Measurements from ENCODE around the gene WNT11.

WNT11 gene

DNA sequence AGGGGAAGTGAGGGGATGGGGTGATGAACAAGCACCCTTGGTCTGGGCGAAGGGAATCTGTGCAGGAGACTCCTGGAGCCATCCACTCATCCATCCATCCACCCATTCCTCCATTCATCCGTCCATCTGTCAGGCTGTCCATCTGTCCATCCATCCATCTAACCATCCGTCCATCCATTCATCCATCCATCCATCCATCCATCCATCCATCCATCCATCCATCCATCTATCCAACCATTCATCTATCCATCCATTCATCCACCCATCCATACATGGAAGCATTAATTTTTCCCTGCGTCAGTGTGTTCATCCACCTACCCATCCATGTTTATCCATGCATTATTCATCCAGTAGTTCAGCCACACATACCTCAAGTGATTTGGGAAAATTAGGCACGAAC lies 32.0 kb downstream of the WNT11 start:
- Histone ChIP-seq H4K20me1 (ENCODE audit: control insufficient read depth, insufficient read depth, low read depth, low read length) (no peaks in the 10 kb centered on the region), H3K4me1 (ENCODE audit: control insufficient read depth, low read length) (peaks cover 3% of the 10 kb centered on the region; the same call in 1 of the 2 replicates), H3K36me3 (ENCODE audit: control insufficient read depth, low read length) (no peaks in the 10 kb centered on the region), H3K4me3 (ENCODE audit: low read length) (no peak overlapping the region), H3K79me2 (ENCODE audit: control insufficient read depth, low read length) (no peaks in the 10 kb centered on the region), H3K9me2 (replicated peaks; ENCODE audit: control insufficient read depth, low read length) (no peaks in the 10 kb centered on the region), H3K27me3 (ENCODE audit: control insufficient read depth, low read length) (peaks cover 4% of the 10 kb centered on the region; the same call in 1 of the 2 replicates), H3K9me3 (ENCODE audit: control insufficient read depth, insufficient read depth, low read length) (no peaks in the 10 kb centered on the region), H3K27ac (ENCODE audit: low read depth, low read length) (no peak overlapping the region), H3K4me2 (ENCODE audit: low read length) (no peak overlapping the region), H3F3A (ENCODE audit: control insufficient read depth, insufficient read depth) (no peaks in the 10 kb centered on the region)
- TF ChIP-seq CTCF (IDR thresholded peaks at IDR 0.05; ENCODE audit: low read depth, low read length, poor library complexity, severe bottlenecking) (no peak), EZH2phosphoT487 (IDR thresholded peaks at IDR 0.05; ENCODE audit: borderline replicate concordance, low read length) (no peak)

GRCh38 chr11:76173663-76174062 lies 32.6 kb downstream of the WNT11 start:
- Histone ChIP-seq H3K9me3 (ENCODE audit: control insufficient read depth, insufficient read depth, low read length) (no peaks in the 10 kb centered on the region), H3K4me2 (ENCODE audit: low read length) (no peak overlapping the region), H3K4me1 (ENCODE audit: control insufficient read depth, low read length) (peaks cover 3% of the 10 kb centered on the region; the same call in 1 of the 2 replicates), H3F3A (ENCODE audit: control insufficient read depth, insufficient read depth) (no peaks in the 10 kb centered on the region), H4K20me1 (ENCODE audit: control insufficient read depth, insufficient read depth, low read depth, low read length) (no peaks in the 10 kb centered on the region), H3K79me2 (ENCODE audit: control insufficient read depth, low read length) (no peaks in the 10 kb centered on the region), H3K27me3 (ENCODE audit: control insufficient read depth, low read length) (peaks cover 10% of the 10 kb centered on the region), H3K36me3 (ENCODE audit: control insufficient read depth, low read length) (no peaks in the 10 kb centered on the region), H3K27ac (ENCODE audit: low read depth, low read length) (no peak overlapping the region), H3K9me2 (replicated peaks; ENCODE audit: control insufficient read depth, low read length) (no peaks in the 10 kb centered on the region), H3K4me3 (ENCODE audit: low read length) (no peak overlapping the region)
- no peak for TF ChIP-seq CTCF (IDR thresholded peaks at IDR 0.05; ENCODE audit: low read depth, low read length, poor library complexity, severe bottlenecking)
- no peak for TF ChIP-seq EZH2phosphoT487 (IDR thresholded peaks at IDR 0.05; ENCODE audit: borderline replicate concordance, low read length)

GRCh38 chr11:76172583-76172982 lies 33.7 kb downstream of the WNT11 start:
- Histone ChIP-seq H3K27ac (ENCODE audit: low read depth, low read length) (no peak overlapping the region), H3K27me3 (ENCODE audit: control insufficient read depth, low read length) (peaks cover 13% of the 10 kb centered on the region)
- TF ChIP-seq CTCF (IDR thresholded peaks at IDR 0.05; ENCODE audit: low read depth, low read length, poor library complexity, severe bottlenecking) (no peak), EZH2phosphoT487 (IDR thresholded peaks at IDR 0.05; ENCODE audit: borderline replicate concordance, low read length) (no peak)

More at GRCh38 chr11:76172583-76172982, 33.7 kb downstream of the WNT11 start:
- no peak overlapping the region for H3K4me2 ChIP-seq (ENCODE audit: low read length)
- H4K20me1 ChIP-seq (ENCODE audit: control insufficient read depth, insufficient read depth, low read depth, low read length): no peaks in the 10 kb centered on the region
- H3K4me3 ChIP-seq (ENCODE audit: low read length): no peak overlapping the region
- H3K9me3 ChIP-seq (ENCODE audit: control insufficient read depth, insufficient read depth, low read length): no peaks in the 10 kb centered on the region
- H3K36me3 ChIP-seq (ENCODE audit: control insufficient read depth, low read length): no peaks in the 10 kb centered on the region
- H3K9me2 ChIP-seq (replicated peaks; ENCODE audit: control insufficient read depth, low read length): no peaks in the 10 kb centered on the region
- no peaks in the 10 kb centered on the region for H3K79me2 ChIP-seq (ENCODE audit: control insufficient read depth, low read length)
- no peaks in the 10 kb centered on the region for H3F3A ChIP-seq (ENCODE audit: control insufficient read depth, insufficient read depth)
- peaks cover 3% of the 10 kb centered on the region; the same call in 1 of the 2 replicates for H3K4me1 ChIP-seq (ENCODE audit: control insufficient read depth, low read length)

Data from DOHH2 (cell line).